Sigmoid colon (tissue), 4 donors: ENCODE measurements around the gene PLEKHD1.
A peak's percentile ranks its signal among the peaks of the same experiment; 100 is the strongest.

Source experiments
- POLR2A ChIP-seq, 2 donors: fragments of 450-650 bp; IDR thresholded peaks; one replicate each; pipeline ENCODE4 v1.6.1; 2016; ENCODE audit warnings: antibody characterized with exemption in 2 of 2, mild to moderate bottlenecking in 2 of 2, moderate library complexity in 2 of 2
- POLR2AphosphoS5 ChIP-seq, 4 donors: sonication (generic); formaldehyde crosslinking; IDR thresholded peaks; one replicate each; pipeline ENCODE4 v1.6.1; 2017; ENCODE audit warnings: antibody characterized with exemption in 4 of 4
- TF ChIP-seq, protein P1 (sequence below), 4 experiments: fragments of 450-650 bp in 3 of 4; fragments of 200-600 bp in 1 of 4; IDR thresholded peaks; one replicate each; pipeline ENCODE4 v1.5.1; 2016 to 2019; ENCODE audit warnings: antibody characterized with exemption in 4 of 4, mild to moderate bottlenecking in 3 of 4, moderate library complexity in 2 of 4

DNA sequence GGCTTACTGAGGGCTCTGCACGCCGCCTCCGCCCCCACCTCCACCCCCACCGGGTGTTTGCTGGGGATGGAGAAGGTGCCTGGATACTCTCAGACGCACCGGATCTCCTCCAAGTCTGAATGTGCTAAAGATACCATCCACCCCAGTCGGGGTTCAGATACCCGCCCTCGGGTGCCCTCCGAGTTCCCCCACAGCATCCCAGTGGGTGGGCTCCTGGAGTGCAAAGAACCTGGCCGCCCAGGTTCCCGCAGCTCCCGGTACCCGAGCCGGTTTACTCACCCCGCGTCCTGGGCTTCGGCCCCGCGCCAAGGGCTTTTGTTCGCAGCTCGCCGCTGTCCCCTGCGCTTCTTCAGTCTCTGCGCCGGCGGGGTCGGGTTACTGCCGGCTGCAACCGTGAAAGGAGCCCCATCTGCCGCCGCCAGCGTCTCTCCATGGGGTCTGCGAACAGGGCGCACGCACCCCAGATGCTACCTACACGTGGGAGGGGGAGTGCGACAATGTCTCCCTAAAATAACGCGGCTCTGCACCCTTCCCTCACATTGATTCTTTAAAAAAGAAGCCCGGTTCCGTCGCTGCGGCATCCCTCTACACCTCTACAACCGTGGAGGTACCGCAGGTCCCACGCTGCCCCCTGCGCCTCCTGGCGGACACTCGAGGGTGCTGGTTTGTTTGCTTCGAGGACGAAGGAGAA is 89.9 kb downstream of the PLEKHD1 start, which contains the start of gene CCDC177:
- TF ChIP-seq, protein P1, sequence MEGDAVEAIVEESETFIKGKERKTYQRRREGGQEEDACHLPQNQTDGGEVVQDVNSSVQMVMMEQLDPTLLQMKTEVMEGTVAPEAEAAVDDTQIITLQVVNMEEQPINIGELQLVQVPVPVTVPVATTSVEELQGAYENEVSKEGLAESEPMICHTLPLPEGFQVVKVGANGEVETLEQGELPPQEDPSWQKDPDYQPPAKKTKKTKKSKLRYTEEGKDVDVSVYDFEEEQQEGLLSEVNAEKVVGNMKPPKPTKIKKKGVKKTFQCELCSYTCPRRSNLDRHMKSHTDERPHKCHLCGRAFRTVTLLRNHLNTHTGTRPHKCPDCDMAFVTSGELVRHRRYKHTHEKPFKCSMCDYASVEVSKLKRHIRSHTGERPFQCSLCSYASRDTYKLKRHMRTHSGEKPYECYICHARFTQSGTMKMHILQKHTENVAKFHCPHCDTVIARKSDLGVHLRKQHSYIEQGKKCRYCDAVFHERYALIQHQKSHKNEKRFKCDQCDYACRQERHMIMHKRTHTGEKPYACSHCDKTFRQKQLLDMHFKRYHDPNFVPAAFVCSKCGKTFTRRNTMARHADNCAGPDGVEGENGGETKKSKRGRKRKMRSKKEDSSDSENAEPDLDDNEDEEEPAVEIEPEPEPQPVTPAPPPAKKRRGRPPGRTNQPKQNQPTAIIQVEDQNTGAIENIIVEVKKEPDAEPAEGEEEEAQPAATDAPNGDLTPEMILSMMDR (IDR thresholded peaks at IDR 0.05), result peak in 3 of 4 experiments; percentile 54 to 74 (median 61)
- TF ChIP-seq POLR2A (IDR thresholded peaks at IDR 0.05) (no peak), POLR2AphosphoS5 (IDR thresholded peaks at IDR 0.05) (no peak)
